ENCODE data around the gene COBL. TPM values are rescaled to one million over a fixed set of nuclear protein-coding genes. Genes with fewer than 3 reads are reported as not detected.

COBL gene
- total and polyA plus RNA-seq, 12 donors, result 0.09 to 1.4 (median 0.53) TPM

DNA sequence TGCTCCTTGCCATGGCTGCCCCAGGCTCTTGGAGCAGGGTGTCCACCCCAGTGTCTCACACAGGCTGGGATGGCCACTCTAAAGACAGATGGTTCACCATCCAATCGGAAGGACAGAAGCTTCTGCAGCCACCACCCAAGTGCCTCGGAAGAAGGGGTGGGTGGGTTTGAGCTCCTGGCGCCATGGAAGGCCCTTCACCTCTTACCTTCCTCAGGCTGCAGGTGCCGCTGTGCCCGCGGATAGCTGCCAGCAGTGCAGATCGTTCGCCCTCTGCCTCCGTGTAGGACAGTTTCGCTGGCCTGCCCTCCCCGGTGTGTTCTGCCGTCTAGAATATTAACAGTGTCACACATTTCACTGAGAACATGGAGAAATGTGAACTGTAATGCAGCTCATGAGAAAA lies 290.3 kb downstream of the COBL start:
- no peak for DNase-seq
- 91 to 98% (median 95%) methylated on average over 10 to 12 of the region's 12 CpGs for WGBS, 4 donors

DNA sequence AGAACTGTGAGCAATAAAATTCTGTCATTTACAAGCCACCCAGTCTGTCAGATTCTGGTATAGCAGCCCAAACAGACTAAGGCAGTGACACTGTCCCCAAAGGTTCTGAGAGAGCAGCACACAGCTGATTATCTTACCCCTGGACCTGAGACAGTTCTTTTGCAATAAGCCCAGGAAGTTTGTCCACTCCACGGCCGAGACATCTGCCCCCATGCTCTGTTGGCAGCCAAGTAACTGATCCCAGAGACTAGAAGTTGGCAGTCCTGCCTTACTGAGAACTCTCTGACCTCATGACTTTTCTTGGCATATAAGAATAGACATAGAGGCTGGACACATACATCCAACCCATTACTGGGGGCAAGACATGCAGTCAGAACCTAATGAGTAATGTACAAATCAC lies 290.9 kb downstream of the COBL start:
- Histone ChIP-seq H3K9me3 (replicated peaks in 1 of 3) (no peaks in the 10 kb centered on the region), H3K4me3 (no peak overlapping the region), H3K36me3 (replicated peaks in 1 of 2) (no peaks in the 10 kb centered on the region), H3K4me1 (replicated peaks in 1 of 2) (no peaks in the 10 kb centered on the region), H3K27me3 (no peaks in the 10 kb centered on the region), H3K27ac (no peak overlapping the region)
- intact Hi-C loops (cut with DNase I), result no loop called here
- no peak for TF ChIP-seq POLR2A (IDR thresholded peaks at IDR 0.05)
- TF ChIP-seq, protein P1, sequence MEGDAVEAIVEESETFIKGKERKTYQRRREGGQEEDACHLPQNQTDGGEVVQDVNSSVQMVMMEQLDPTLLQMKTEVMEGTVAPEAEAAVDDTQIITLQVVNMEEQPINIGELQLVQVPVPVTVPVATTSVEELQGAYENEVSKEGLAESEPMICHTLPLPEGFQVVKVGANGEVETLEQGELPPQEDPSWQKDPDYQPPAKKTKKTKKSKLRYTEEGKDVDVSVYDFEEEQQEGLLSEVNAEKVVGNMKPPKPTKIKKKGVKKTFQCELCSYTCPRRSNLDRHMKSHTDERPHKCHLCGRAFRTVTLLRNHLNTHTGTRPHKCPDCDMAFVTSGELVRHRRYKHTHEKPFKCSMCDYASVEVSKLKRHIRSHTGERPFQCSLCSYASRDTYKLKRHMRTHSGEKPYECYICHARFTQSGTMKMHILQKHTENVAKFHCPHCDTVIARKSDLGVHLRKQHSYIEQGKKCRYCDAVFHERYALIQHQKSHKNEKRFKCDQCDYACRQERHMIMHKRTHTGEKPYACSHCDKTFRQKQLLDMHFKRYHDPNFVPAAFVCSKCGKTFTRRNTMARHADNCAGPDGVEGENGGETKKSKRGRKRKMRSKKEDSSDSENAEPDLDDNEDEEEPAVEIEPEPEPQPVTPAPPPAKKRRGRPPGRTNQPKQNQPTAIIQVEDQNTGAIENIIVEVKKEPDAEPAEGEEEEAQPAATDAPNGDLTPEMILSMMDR (IDR thresholded peaks at IDR 0.05), result no peak
- DNase-seq, result no peak
- WGBS, 4 donors, result 61 to 79% (median 77%) methylated on average over 2 of the region's 2 CpGs; no CpG with 5 or more reads in 1 of the 4 donors

More for the DNA sequence above, 290.3 kb downstream of the COBL start:
- no peaks in the 10 kb centered on the region for H3K36me3 ChIP-seq (replicated peaks in 1 of 2)
- no peak overlapping the region for H3K27ac ChIP-seq
- H3K9me3 ChIP-seq (replicated peaks in 1 of 3), result no peaks in the 10 kb centered on the region
- H3K4me3 ChIP-seq, result no peak overlapping the region
- intact Hi-C loops (cut with DNase I), result no loop called here
- H3K4me1 ChIP-seq (replicated peaks in 1 of 2), result no peaks in the 10 kb centered on the region
- no peak for TF ChIP-seq POLR2A (IDR thresholded peaks at IDR 0.05)
- TF ChIP-seq, protein P1 (IDR thresholded peaks at IDR 0.05), result no peak
- H3K27me3 ChIP-seq, result no peaks in the 10 kb centered on the region

DNA sequence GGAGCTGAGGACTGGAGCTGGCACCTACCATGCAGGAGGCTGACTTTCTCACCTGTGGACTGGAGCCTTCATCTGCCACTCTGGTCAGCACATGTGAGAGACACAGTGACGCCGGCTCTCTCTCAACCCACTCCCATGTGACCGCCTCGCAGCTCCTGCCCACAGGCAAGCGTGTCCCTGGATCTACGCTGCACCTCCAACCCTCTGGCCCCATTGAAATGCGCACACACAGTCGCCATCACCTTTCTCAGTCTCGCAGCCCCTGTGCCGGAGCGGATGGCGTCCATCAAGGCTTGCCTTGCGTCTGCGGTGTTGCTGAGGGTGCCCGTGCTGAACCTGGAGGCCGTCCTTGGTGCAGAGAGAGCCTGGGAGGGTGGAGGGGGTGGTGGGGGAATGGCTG lies 291.7 kb downstream of the COBL start:
- Histone ChIP-seq H3K27ac (no peak overlapping the region), H3K36me3 (replicated peaks in 1 of 2) (no peaks in the 10 kb centered on the region), H3K9me3 (replicated peaks in 1 of 3) (no peaks in the 10 kb centered on the region), H3K27me3 (no peaks in the 10 kb centered on the region), H3K4me1 (replicated peaks in 1 of 2) (no peaks in the 10 kb centered on the region), H3K4me3 (no peak overlapping the region)
- intact Hi-C loops (cut with DNase I), result no loop called here
- WGBS, 4 donors, result 87 to 95% (median 93%) methylated on average over 14 to 16 of the region's 16 CpGs
- no peak for DNase-seq
- TF ChIP-seq POLR2A (IDR thresholded peaks at IDR 0.05), result no peak
- TF ChIP-seq, protein P1 (IDR thresholded peaks at IDR 0.05), result no peak

DNA sequence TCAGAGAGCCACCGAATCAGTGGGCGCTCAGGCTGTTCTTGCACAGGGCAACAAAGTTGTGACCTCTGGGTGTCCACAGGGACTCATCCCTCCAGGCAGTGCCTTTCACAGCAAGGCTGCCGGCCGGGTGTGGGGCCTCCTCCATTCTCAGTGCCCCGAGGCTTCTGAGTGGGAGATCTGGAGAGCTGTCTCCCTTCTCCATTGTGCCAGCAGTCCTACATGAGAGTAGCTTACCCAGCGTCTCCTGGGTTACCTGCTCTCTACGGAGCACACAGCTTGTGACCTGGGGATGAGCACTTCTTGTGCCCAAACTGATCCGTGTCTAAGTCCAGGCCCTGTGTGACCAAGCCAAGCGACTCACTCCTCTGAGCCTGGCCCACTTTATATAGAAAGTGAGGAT lies 293.1 kb downstream of the COBL start:
- intact Hi-C loops (cut with DNase I), result no loop called here
- no peak for TF ChIP-seq POLR2A (IDR thresholded peaks at IDR 0.05)
- TF ChIP-seq, protein P1 (IDR thresholded peaks at IDR 0.05), result no peak

More for the DNA sequence above, 293.1 kb downstream of the COBL start:
- Histone ChIP-seq H3K36me3 (replicated peaks in 1 of 2) (no peaks in the 10 kb centered on the region), H3K9me3 (replicated peaks in 1 of 3) (no peaks in the 10 kb centered on the region), H3K4me1 (replicated peaks in 1 of 2) (no peaks in the 10 kb centered on the region), H3K27ac (no peak overlapping the region), H3K4me3 (no peak overlapping the region), H3K27me3 (no peaks in the 10 kb centered on the region)
- WGBS, 4 donors, result 79 to 93% (median 85%) methylated on average over 4 to 9 of the region's 9 CpGs
- DNase-seq, result no peak

All from adrenal gland (tissue), 12 donors.